H9 (cell line): ENCODE results near the gene ZNF236. TPM values are rescaled to one million over a fixed set of nuclear protein-coding genes. Genes with fewer than 3 reads are reported as not detected.

Experiments used
- DNase-seq: peaks from one replicate; pipeline ENCODE4 v3.0.0-alpha.2; 2017
- H2AFZ ChIP-seq: one replicate; pipeline ENCODE4 v1.6.1; 2013; ENCODE audit warnings: mild to moderate bottlenecking, low read length, control low read depth, moderate library complexity
- H2AK5ac ChIP-seq: 2 replicates; pipeline ENCODE4 v1.6.1; 2013; ENCODE audit warnings: low read length, control low read depth, mixed read lengths; ENCODE audit not compliant: insufficient read length
- H2BK120ac ChIP-seq: one replicate; pipeline ENCODE4 v1.6.1; 2013; ENCODE audit warnings: low read depth, mild to moderate bottlenecking, low read length, control low read depth, inconsistent platforms; ENCODE audit not compliant: poor library complexity, severe bottlenecking
- H2BK12ac ChIP-seq: 2 replicates; pipeline ENCODE4 v1.6.1; 2013; ENCODE audit warnings: low read length, control low read depth, mixed read lengths, low read depth; ENCODE audit not compliant: insufficient read length
- H2BK15ac ChIP-seq: 2 replicates; pipeline ENCODE4 v1.6.1; 2013; ENCODE audit warnings: low read depth, low read length, control low read depth
- H2BK20ac ChIP-seq: one replicate; pipeline ENCODE4 v1.6.1; 2013; ENCODE audit warnings: low read depth, mild to moderate bottlenecking, low read length, control low read depth, inconsistent platforms; ENCODE audit not compliant: poor library complexity, severe bottlenecking
- H2BK5ac ChIP-seq: 2 replicates; pipeline ENCODE4 v1.6.1; 2013; ENCODE audit warnings: low read length, control low read depth, mixed read lengths; ENCODE audit not compliant: insufficient read length
- H3K14ac ChIP-seq: 2 replicates; pipeline ENCODE4 v1.6.1; 2013; ENCODE audit warnings: low read length, control low read depth; ENCODE audit not compliant: insufficient read depth
- H3K18ac ChIP-seq: 2 replicates; pipeline ENCODE4 v1.6.1; 2013; ENCODE audit warnings: low read depth, mild to moderate bottlenecking, mixed read lengths, low read length, control low read depth; ENCODE audit not compliant: insufficient read length
- H3K23ac ChIP-seq: 2 replicates; pipeline ENCODE4 v1.6.1; 2013; ENCODE audit warnings: low read length, control low read depth, mixed read lengths, low read depth; ENCODE audit not compliant: insufficient read length
- H3K23me2 ChIP-seq: 2 replicates; pipeline ENCODE4 v1.6.1; 2013; ENCODE audit warnings: low read depth, mild to moderate bottlenecking, mixed read lengths, low read length, control low read depth; ENCODE audit not compliant: insufficient read length, poor library complexity, severe bottlenecking
- H3K27ac ChIP-seq: 2 replicates; pipeline ENCODE4 v1.5.1; 2013; ENCODE audit warnings: low read length, control low read depth, mixed read lengths, low read depth; ENCODE audit not compliant: insufficient read length
- H3K27me3 ChIP-seq: 2 replicates; pipeline ENCODE4 v1.6.1; 2013; ENCODE audit warnings: low read length, control low read depth, inconsistent platforms; ENCODE audit not compliant: insufficient read depth
- H3K4ac ChIP-seq: 2 replicates; pipeline ENCODE4 v1.6.1; 2013; ENCODE audit warnings: low read depth, mild to moderate bottlenecking, control low read depth, inconsistent platforms, low read length, moderate library complexity
- H3K4me1 ChIP-seq: 2 replicates; pipeline ENCODE4 v1.6.1; 2013; ENCODE audit warnings: low read length, control low read depth, inconsistent platforms; ENCODE audit not compliant: insufficient read depth
- H3K4me2 ChIP-seq: 2 replicates; pipeline ENCODE4 v1.6.1; 2013; ENCODE audit warnings: low read length, control low read depth, mixed read lengths; ENCODE audit not compliant: insufficient read length, insufficient read depth
- H3K56ac ChIP-seq: 2 replicates; pipeline ENCODE4 v1.6.1; 2013; ENCODE audit warnings: low read depth, mild to moderate bottlenecking, mixed read lengths, low read length, control low read depth; ENCODE audit not compliant: insufficient read length
- H3K79me1 ChIP-seq: 2 replicates; pipeline ENCODE4 v1.6.1; 2013; ENCODE audit warnings: low read depth, mild to moderate bottlenecking, moderate library complexity, low read length, control low read depth, inconsistent platforms; ENCODE audit not compliant: insufficient read depth, poor library complexity, severe bottlenecking
- H3K79me2 ChIP-seq: 2 replicates; pipeline ENCODE4 v1.6.1; 2013; ENCODE audit warnings: low read length, control low read depth, inconsistent platforms; ENCODE audit not compliant: insufficient read depth
- H3K9ac ChIP-seq: 2 replicates; pipeline ENCODE4 v1.6.1; 2013; ENCODE audit warnings: low read length, control low read depth, mixed read lengths; ENCODE audit not compliant: insufficient read length; ENCODE audit errors: extremely low read depth
- H3K9me3 ChIP-seq: one replicate; pipeline ENCODE4 v1.6.1; 2013; ENCODE audit warnings: low read depth, low read length, inconsistent platforms; ENCODE audit not compliant: control insufficient read depth
- H3T11ph ChIP-seq: one replicate; pipeline ENCODE4 v1.6.1; 2013; ENCODE audit warnings: mild to moderate bottlenecking, low read length, control low read depth, inconsistent platforms
- H4K20me1 ChIP-seq: one replicate; pipeline ENCODE4 v1.6.1; 2013; ENCODE audit not compliant: control insufficient read depth, insufficient read length, insufficient read depth
- H4K5ac ChIP-seq: 2 replicates; pipeline ENCODE4 v1.6.1; 2013; ENCODE audit warnings: low read depth, mild to moderate bottlenecking, mixed read lengths, low read length, control low read depth; ENCODE audit not compliant: insufficient read length
- H4K8ac ChIP-seq: replicated peaks from 2 replicates; pipeline ENCODE4 v1.6.1; 2013; ENCODE audit warnings: low read length, control low read depth, mixed read lengths, low read depth; ENCODE audit not compliant: insufficient read length
- H4K91ac ChIP-seq: 2 replicates; pipeline ENCODE4 v1.6.1; 2013; ENCODE audit warnings: low read depth, mild to moderate bottlenecking, moderate library complexity, mixed read lengths, low read length, control low read depth; ENCODE audit not compliant: insufficient read length
- H3K27ac Mint-ChIP-seq, 3 experiments: 2 replicates in 2 of 3; 3 replicates in 1 of 3; pipeline ENCODE4 v1.8.0; 2020 to 2021; ENCODE audit warnings: mixed read lengths in 3 of 3, mild to moderate bottlenecking in 1 of 3, moderate library complexity in 1 of 3
- H3K27me3 Mint-ChIP-seq: 2 replicates; pipeline ENCODE4 v1.8.0; 2021; ENCODE audit warnings: low read depth, mild to moderate bottlenecking, moderate library complexity, mixed read lengths
- H3K36me3 Mint-ChIP-seq, 3 experiments: 2 replicates in 2 of 3; 3 replicates in 1 of 3; pipeline ENCODE4 v1.8.0; 2020 to 2021; ENCODE audit warnings: low read depth in 3 of 3, mixed read lengths in 3 of 3; ENCODE audit not compliant: insufficient read depth in 1 of 3
- H3K4me1 Mint-ChIP-seq, 2 experiments: 2 replicates each; pipeline ENCODE4 v1.8.0; 2020; ENCODE audit warnings: mixed read lengths in 2 of 2
- H3K4me3 Mint-ChIP-seq, 2 experiments: 2 replicates in 1 of 2; 3 replicates in 1 of 2; pipeline ENCODE4 v1.8.0; 2020 to 2021; ENCODE audit warnings: mild to moderate bottlenecking in 2 of 2, mixed read lengths in 2 of 2, moderate library complexity in 1 of 2
- H3K9me3 Mint-ChIP-seq, 2 experiments: 2 replicates in 1 of 2; 3 replicates in 1 of 2; pipeline ENCODE4 v1.8.0; 2020; ENCODE audit warnings: mild to moderate bottlenecking in 2 of 2, mixed read lengths in 2 of 2, moderate library complexity in 1 of 2
- CTCF ChIP-seq: fragments of 200-600 bp; sonication (generic); conservative IDR thresholded peaks from 3 replicates; pipeline ENCODE4 v1.8.0; 2021; ENCODE audit warnings: antibody characterized with exemption, mild to moderate bottlenecking
- WGBS: extraction: QIAGEN DNeasy Blood & Tissue Kit; methylation state at CpG from one replicate; pipeline ENCODE4 v1.1.7; 2013; ENCODE audit warnings: missing lambda C conversion rate, low lambda C conversion rate, mixed read lengths; ENCODE audit not compliant: insufficient read length; ENCODE audit errors: extremely low coverage; 5-methylcytosine and 5-hydroxymethylcytosine counted together
- total RNA-seq: library from RNA; stranded (reverse); gene quantifications from 2 replicates; pipeline ENCODE4 v1.2.1, GENCODE V29; 2021

Gene ZNF236
- total RNA-seq, 1 experiment from 2014 or later, result 16.0 TPM

- peak overlapping the region in 2 of 3 experiments; percentile 10 to 12; a peak in 2 of 7 replicates for H3K27ac Mint-ChIP-seq
- Histone ChIP-seq H3K4me1 (no peaks in the 10 kb centered on the region), H3K79me2 (no peaks in the 10 kb centered on the region), H3K4ac (no peak overlapping the region), H3K18ac (no peak overlapping the region), H2BK5ac (no peak overlapping the region), H3K79me1 (no peaks in the 10 kb centered on the region), H3K56ac (no peak overlapping the region), H2BK20ac (no peak overlapping the region), H3K9me3 (no peaks in the 10 kb centered on the region), H3K27me3 (no peaks in the 10 kb centered on the region), H2AK5ac (no peak overlapping the region), H4K5ac (no peak overlapping the region), H4K91ac (no peak overlapping the region), H4K8ac (no peak overlapping the region), H3K23ac (no peak overlapping the region), H3K4me2 (no peak overlapping the region), H2BK12ac (no peak overlapping the region), H2AFZ (no peak overlapping the region), H2BK120ac (no peak overlapping the region), H3K23me2 (no peaks in the 10 kb centered on the region), H3K14ac (no peak overlapping the region), H2BK15ac (no peak overlapping the region), H4K20me1 (no peaks in the 10 kb centered on the region), H3T11ph (no peak overlapping the region), H3K9ac (no peak overlapping the region), H3K27ac (no peak overlapping the region)
- DNase-seq, result no peak
- WGBS, result no CpG with 5 or more reads among the region's 20 CpGs
- no peaks in the 10 kb centered on the region for H3K9me3 Mint-ChIP-seq
- TF ChIP-seq CTCF, result no peak
- peaks cover 23 to 41% of the 10 kb centered on the region in 2 experiments for H3K4me1 Mint-ChIP-seq
- H3K36me3 Mint-ChIP-seq, result no peaks in the 10 kb centered on the region
- H3K4me3 Mint-ChIP-seq, result no peak overlapping the region
- H3K27me3 Mint-ChIP-seq, result peaks cover 8% of the 10 kb centered on the region
These were observed 168.8 kb downstream of the ZNF236 start for GRCh38 chr18:76991021-76991688.
